ENCODE measurements around the gene ZBTB26. TPM values are rescaled to one million over a fixed set of nuclear protein-coding genes. Genes with fewer than 3 reads are reported as not detected.

Gene ZBTB26
- total RNA-seq, 1 donor, result 4.3 TPM

DNA sequence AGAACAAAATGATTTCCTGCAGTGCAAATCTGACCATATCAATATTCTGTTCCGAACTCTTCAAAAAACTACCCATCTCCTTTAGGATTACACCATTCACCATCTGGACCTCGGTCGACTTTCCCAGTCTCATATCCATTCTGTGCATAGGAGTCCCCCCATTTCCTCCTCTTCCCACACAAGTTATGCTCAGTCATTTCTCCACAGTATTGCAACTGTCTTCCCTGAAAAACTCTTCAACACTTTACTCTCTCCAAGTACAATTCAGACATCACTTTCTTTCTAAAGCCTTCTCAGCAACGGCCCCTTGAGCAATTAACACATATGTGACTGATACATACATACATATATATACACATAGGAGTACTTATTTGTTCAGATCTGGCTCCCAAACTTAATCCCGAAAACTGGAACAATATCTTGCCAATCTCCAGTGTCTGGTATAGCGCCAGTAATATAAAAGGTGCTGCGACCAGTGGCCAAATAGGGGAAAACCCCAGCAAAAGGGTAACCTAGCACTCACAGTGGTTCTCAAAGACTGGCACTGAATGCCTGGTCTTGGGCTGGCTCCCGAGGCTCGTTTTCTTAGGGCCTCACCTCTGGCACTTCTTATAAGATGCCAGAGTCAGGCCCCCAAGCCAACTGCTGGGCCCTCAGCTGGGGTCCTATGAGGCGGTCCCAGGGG is 629 bp downstream of the ZBTB26 start:
- TF ChIP-seq, protein P1, sequence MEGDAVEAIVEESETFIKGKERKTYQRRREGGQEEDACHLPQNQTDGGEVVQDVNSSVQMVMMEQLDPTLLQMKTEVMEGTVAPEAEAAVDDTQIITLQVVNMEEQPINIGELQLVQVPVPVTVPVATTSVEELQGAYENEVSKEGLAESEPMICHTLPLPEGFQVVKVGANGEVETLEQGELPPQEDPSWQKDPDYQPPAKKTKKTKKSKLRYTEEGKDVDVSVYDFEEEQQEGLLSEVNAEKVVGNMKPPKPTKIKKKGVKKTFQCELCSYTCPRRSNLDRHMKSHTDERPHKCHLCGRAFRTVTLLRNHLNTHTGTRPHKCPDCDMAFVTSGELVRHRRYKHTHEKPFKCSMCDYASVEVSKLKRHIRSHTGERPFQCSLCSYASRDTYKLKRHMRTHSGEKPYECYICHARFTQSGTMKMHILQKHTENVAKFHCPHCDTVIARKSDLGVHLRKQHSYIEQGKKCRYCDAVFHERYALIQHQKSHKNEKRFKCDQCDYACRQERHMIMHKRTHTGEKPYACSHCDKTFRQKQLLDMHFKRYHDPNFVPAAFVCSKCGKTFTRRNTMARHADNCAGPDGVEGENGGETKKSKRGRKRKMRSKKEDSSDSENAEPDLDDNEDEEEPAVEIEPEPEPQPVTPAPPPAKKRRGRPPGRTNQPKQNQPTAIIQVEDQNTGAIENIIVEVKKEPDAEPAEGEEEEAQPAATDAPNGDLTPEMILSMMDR (IDR thresholded peaks at IDR 0.05; ENCODE audit: insufficient read depth, low read depth, low read length), result no peak
- DNase-seq (ENCODE audit: low read depth), result no peak
- H3K4me3 ChIP-seq (ENCODE audit: low read depth, low read length), result peak overlapping the region; percentile 86

GRCh38 chr9:122929796-122930354 is 1.4 kb downstream of the ZBTB26 start:
- TF ChIP-seq, protein P1 (IDR thresholded peaks at IDR 0.05; ENCODE audit: insufficient read depth, low read depth, low read length), result no peak
- H3K4me3 ChIP-seq (ENCODE audit: low read depth, low read length), result no peak overlapping the region
- DNase-seq (ENCODE audit: low read depth), result no peak

GRCh38 chr9:122923947-122924346 is 7.4 kb downstream of the ZBTB26 start:
- TF ChIP-seq, protein P1 (IDR thresholded peaks at IDR 0.05; ENCODE audit: insufficient read depth, low read depth, low read length), result no peak
- H3K4me3 ChIP-seq (ENCODE audit: low read depth, low read length), result no peak overlapping the region
- no peak for DNase-seq (ENCODE audit: low read depth)

DNA sequence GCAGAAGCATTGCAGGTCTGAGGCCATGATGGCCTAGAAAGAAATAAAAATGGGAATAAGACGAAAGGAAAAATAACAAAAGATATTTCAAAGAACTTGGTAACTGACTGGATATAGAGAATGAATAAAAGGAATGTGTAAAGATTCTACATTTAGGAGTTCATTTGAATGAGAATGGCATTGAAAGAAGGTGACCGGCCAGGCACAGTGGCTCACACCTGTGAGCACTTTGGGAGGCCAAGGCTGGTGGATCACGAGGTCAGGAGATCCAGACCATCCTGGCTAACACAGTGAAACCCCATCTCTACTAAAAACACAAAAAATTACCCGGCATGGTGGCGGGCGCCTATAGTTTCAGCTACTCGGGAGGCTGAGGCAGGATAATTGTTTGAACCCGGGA is 8.6 kb downstream of the ZBTB26 start:
- DNase-seq (ENCODE audit: low read depth), result no peak
- TF ChIP-seq, protein P1 (IDR thresholded peaks at IDR 0.05; ENCODE audit: insufficient read depth, low read depth, low read length), result no peak
- H3K4me3 ChIP-seq (ENCODE audit: low read depth, low read length), result no peak overlapping the region

DNA sequence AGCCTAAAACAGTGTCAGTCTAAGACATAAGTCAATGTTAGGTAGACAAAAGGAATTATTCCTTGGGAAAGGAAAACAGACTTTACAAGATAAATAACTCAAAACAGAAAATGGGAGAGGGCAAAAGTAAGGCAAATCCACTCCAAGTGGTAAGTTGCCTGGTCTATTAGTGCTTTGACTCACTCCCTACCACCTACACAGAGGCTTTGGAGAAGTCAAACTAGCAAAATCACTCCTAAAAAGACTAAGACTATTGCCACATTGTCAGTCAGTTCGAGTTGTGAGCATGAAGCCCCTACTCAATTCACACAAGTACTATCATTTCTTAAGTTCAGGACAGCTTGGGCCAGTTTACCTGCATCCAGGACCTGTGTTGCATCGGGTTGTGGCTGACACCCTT is 13.0 kb downstream of the ZBTB26 start:
- no peak overlapping the region for H3K4me3 ChIP-seq (ENCODE audit: low read depth, low read length)
- no peak for DNase-seq (ENCODE audit: low read depth)
- TF ChIP-seq, protein P1 (IDR thresholded peaks at IDR 0.05; ENCODE audit: insufficient read depth, low read depth, low read length), result no peak

DNA sequence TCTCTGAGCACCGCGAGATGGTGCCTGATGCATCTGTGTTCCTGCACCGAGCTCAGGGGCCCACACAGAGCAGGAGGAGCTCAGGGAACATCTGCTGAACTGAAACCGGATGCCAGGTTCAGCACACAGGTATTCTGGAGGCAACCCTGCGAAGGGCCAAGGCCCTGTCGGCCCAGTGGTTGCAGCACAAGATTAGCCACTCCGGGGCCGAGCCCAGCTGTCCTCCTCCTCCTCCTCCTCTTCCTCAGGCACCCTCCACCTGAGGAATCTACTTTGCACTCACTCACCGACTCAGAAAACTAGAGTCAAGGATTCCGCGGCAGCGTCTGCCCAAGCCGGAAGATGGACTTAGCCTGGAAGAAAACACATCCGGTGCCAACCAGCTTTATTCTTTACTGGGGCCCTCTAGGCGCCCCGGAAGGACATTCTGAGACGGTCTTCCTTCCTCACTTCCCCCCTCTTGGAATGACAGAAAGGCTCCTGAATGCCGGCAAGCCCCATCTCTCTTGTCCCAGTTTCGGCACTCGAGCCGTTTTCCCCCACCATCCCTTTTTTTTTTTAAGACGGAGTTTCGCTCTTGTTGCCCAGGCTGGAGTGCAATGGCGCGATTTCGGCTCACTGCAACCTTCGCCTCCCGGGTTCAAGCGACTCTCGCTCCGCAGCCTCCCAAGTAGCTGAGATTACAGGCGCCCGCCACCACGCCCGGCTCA is 18.2 kb downstream of the ZBTB26 start, which contains the start of gene ZBTB6:
ZBTB6 (minus strand) TSS at position 360 of the 710 bp plus-strand sequence. CDS start 1,251 bp downstream, outside the sequence.
- peak; percentile 87 for DNase-seq (ENCODE audit: low read depth)
- TF ChIP-seq, protein P1 (IDR thresholded peaks at IDR 0.05; ENCODE audit: insufficient read depth, low read depth, low read length), result no peak
- peak within 1 kb of the TSS; percentile 98 for H3K4me3 ChIP-seq (ENCODE audit: low read depth, low read length)
